Liver (tissue), 9 donors: ENCODE results near the gene NSMCE4A. TPM values are rescaled to one million over a fixed set of nuclear protein-coding genes. Genes with fewer than 3 reads are reported as not detected.
"Not testable (repeated sequence)": the region's sequence is repeated elsewhere in the genome, so short reads cannot be mapped to it uniquely, and the experiment has no call there.

Source experiments
- DNase-seq: peaks from one replicate; pipeline ENCODE4 v3.0.0-alpha.2; 2017; ENCODE audit warnings: low spot score
- H3K27ac ChIP-seq, 2 donors: one replicate each; pipeline ENCODE4 v1.7.0; 2013; ENCODE audit warnings: inconsistent platforms in 2 of 2, low read length in 2 of 2, control low read depth in 1 of 2, low read depth in 1 of 2, mild to moderate bottlenecking in 1 of 2
- H3K27me3 ChIP-seq, 4 donors: one replicate each; pipeline versions ENCODE4 v1.6.1 to v1.7.0; 2013; ENCODE audit warnings: low read length in 3 of 4, inconsistent platforms in 1 of 4, mild to moderate bottlenecking in 1 of 4, moderate library complexity in 1 of 4; ENCODE audit not compliant: control insufficient read depth in 4 of 4, insufficient read depth in 4 of 4
- H3K36me3 ChIP-seq, 4 donors: one replicate each; pipeline versions ENCODE4 v1.6.1 to v1.7.0; 2013; ENCODE audit warnings: low read length in 3 of 4, mild to moderate bottlenecking in 3 of 4, low read depth in 1 of 4, moderate library complexity in 1 of 4; ENCODE audit not compliant: control insufficient read depth in 4 of 4, insufficient read depth in 3 of 4
- H3K4me1 ChIP-seq, 4 donors: one replicate each; pipeline versions ENCODE4 v1.6.1 to v1.7.0; 2013; ENCODE audit warnings: low read length in 3 of 4, mild to moderate bottlenecking in 3 of 4, moderate library complexity in 1 of 4; ENCODE audit not compliant: control insufficient read depth in 4 of 4, insufficient read depth in 4 of 4
- H3K4me3 ChIP-seq, 3 donors: one replicate each; pipeline versions ENCODE4 v1.6.1 to v1.7.0; 2013; ENCODE audit warnings: low read length in 3 of 3, control low read depth in 1 of 3, low read depth in 1 of 3, mild to moderate bottlenecking in 1 of 3
- H3K9ac ChIP-seq, 2 donors: one replicate each; pipeline ENCODE4 v1.7.0; 2013; ENCODE audit warnings: low read length in 2 of 2, mild to moderate bottlenecking in 2 of 2, moderate library complexity in 2 of 2, control low read depth in 1 of 2, low read depth in 1 of 2
- H3K9me3 ChIP-seq, 4 donors: one replicate each; pipeline versions ENCODE4 v1.6.1 to v1.7.0; 2013; ENCODE audit warnings: low read length in 3 of 4; ENCODE audit not compliant: control insufficient read depth in 4 of 4
- ATF3 ChIP-seq: IDR thresholded peaks from 2 replicates; pipeline ENCODE4 v1.6.1; 2016; ENCODE audit warnings: antibody characterized with exemption
- CTCF ChIP-seq: fragments of 150-350 bp; IDR thresholded peaks from 2 replicates; pipeline ENCODE4 v1.5.1; 2017; ENCODE audit warnings: improper control_type of control experiment, low read depth, low read length; ENCODE audit not compliant: missing input control
- FOXA1 ChIP-seq: IDR thresholded peaks from 2 replicates; pipeline ENCODE4 v1.6.1; 2016; ENCODE audit warnings: antibody characterized with exemption
- HNF4A ChIP-seq, 2 donors: conservative IDR thresholded peaks; 2 replicates each; pipeline ENCODE4 v1.6.1; 2016; ENCODE audit warnings: antibody characterized with exemption in 2 of 2, mild to moderate bottlenecking in 2 of 2
- JUND ChIP-seq, 2 donors: IDR thresholded peaks; 2 replicates each; pipeline ENCODE4 v1.6.1; 2016; ENCODE audit warnings: antibody characterized with exemption in 2 of 2
- NR2F2 ChIP-seq: IDR thresholded peaks from 2 replicates; pipeline ENCODE4 v1.6.1; 2016; ENCODE audit warnings: antibody characterized with exemption
- RAD21 ChIP-seq, 2 donors: IDR thresholded peaks; 2 replicates each; pipeline ENCODE4 v1.6.1; 2016; ENCODE audit warnings: antibody characterized with exemption in 2 of 2, mild to moderate bottlenecking in 2 of 2
- TAF1 ChIP-seq: conservative IDR thresholded peaks from 2 replicates; pipeline ENCODE4 v1.6.1; 2016; ENCODE audit warnings: antibody characterized with exemption, mild to moderate bottlenecking
- YY1 ChIP-seq: IDR thresholded peaks from 2 replicates; pipeline ENCODE4 v1.6.1; 2016; ENCODE audit warnings: antibody characterized with exemption, mild to moderate bottlenecking
- ZBTB33 ChIP-seq: IDR thresholded peaks from 2 replicates; pipeline ENCODE4 v1.6.1; 2016; ENCODE audit warnings: antibody characterized with exemption
- WGBS: extraction: QIAGEN DNeasy Blood & Tissue Kit; methylation state at CpG from one replicate; pipeline ENCODE4 v1.1.7; 2013; 5-methylcytosine and 5-hydroxymethylcytosine counted together
- polyA plus RNA-seq, 2 donors: library from polyadenylated mRNA; stranded (reverse) in 1 of 2; unstranded in 1 of 2; fragments of 200-250 nt in 1 of 2; fragments of >200 nt in 1 of 2; fragmentation: Nextera tagmentation in 1 of 2; extraction: Ambion mirVana in 1 of 2; gene quantifications; one replicate each; pipeline versions ENCODE4 v1.2.1 to v1.2.3, GENCODE V29; 2013 to 2015
- total RNA-seq, 2 donors: library from RNA; depleted of rRNA; stranded (reverse); fragments of >200 nt; gene quantifications; one replicate each; pipeline ENCODE4 v1.2.3, GENCODE V29; 2014
- donor health status: healthy.
- donor health status: healthy.
- donor health status: healthy.
- donor health status: healthy.
- donor health status: healthy.

Gene NSMCE4A
- total and polyA plus RNA-seq, 4 donors = 16.8 to 46.5 (median 30.8) TPM

- Histone ChIP-seq H3K27ac (peak overlapping the region; percentile 52 to 86), H3K36me3 (no peaks in the 10 kb centered on the region), H3K27me3 (no peaks in the 10 kb centered on the region), H3K4me1 (peaks cover 0 to 8% (median 6%) of the 10 kb centered on the region in 4 donors), H3K4me3 (peak overlapping the region in 2 of 3 donors; percentile 19 to 53), H3K9me3 (no peaks in the 10 kb centered on the region), H3K9ac (peak overlapping the region in 1 of 2 donors; percentile 67)
- WGBS = 65% methylated on average over 16 of the region's 16 CpGs
- TF ChIP-seq HNF4A (conservative IDR thresholded peaks at IDR 0.05) (peak in 1 of 2 donors; percentile 40), RAD21 (IDR thresholded peaks at IDR 0.05) (no peak)
- DNase-seq = no peak
Observed at GRCh38 chr10:122018951-122019413, 44.0 kb upstream of the NSMCE4A start.

GRCh38 chr10:122018491-122018890, 43.5 kb upstream of the NSMCE4A start:
- DNase-seq = no peak
- H3K4me1 ChIP-seq = peaks cover 0 to 13% (median 8%) of the 10 kb centered on the region in 4 donors
- no peaks in the 10 kb centered on the region for H3K27me3 ChIP-seq
- peak overlapping the region in 1 of 2 donors; percentile 86 for H3K27ac ChIP-seq
- no peak overlapping the region for H3K4me3 ChIP-seq
- H3K9ac ChIP-seq = no peak overlapping the region
- no peaks in the 10 kb centered on the region for H3K9me3 ChIP-seq
- no peak for TF ChIP-seq JUND (IDR thresholded peaks at IDR 0.05)
- TF ChIP-seq CTCF = no peak
- no peak for TF ChIP-seq RAD21 (IDR thresholded peaks at IDR 0.05)
- TF ChIP-seq NR2F2 = no peak
- no peak for TF ChIP-seq TAF1
- TF ChIP-seq YY1 = no peak
- TF ChIP-seq FOXA1 = no peak
- TF ChIP-seq ATF3 = no peak
- TF ChIP-seq ZBTB33 = no peak
- H3K36me3 ChIP-seq = no peaks in the 10 kb centered on the region
- 71% methylated on average over 7 of the region's 7 CpGs for WGBS

- H3K27ac ChIP-seq, H3K9ac ChIP-seq, H3K27me3 ChIP-seq, H3K9me3 ChIP-seq, H3K4me3 ChIP-seq, H3K36me3 ChIP-seq, DNase-seq: not testable (repeated sequence)
- H3K4me1 ChIP-seq = peaks cover 1 to 19% (median 12%) of the 10 kb centered on the region in 4 donors
- 80% methylated on average over 4 of the region's 4 CpGs for WGBS
Observed at GRCh38 chr10:122017926-122018325, 42.9 kb upstream of the NSMCE4A start.
